ENCODE data around the gene CKS1B. TPM values are rescaled to one million over a fixed set of nuclear protein-coding genes. Genes with fewer than 3 reads are reported as not detected.

CKS1B gene
- 33.5 TPM for total RNA-seq

DNA sequence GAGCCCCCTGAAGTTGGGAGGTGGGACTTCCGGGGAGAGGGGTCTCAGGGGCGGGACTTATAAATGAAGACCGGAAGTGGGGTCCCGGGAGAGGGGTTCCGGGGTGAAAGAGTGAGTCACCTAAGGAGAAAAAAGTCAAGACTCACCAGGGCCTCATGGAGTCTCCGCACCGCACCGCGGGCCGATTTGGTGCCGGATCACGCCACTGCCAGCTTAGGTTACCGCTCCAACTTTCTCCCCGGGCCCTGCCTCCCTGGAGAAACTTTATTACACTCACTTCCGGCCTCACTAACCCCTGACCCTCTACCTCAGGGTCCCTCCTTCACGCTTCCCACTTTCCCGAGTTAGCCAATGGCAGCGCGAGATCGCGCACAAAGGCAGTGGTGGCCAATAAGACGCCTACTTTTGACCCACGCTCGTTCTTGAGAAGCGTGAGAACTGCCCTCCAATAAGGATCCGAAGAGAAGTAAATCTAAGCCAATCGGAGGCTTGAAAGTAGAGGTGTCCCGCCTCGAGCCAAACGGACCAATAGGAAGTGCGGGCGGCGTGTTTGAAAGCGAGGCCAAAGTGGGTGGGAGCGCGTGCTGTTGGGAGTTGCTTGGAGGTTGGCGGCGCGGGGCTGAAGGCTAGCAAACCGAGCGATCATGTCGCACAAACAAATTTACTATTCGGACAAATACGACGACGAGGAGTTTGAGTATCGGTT, at the start of gene CKS1B:
CKS1B (plus strand) TSS at position 580 of the 706 bp plus-strand sequence; CDS start at position 645, 65 bp downstream.

DNA sequence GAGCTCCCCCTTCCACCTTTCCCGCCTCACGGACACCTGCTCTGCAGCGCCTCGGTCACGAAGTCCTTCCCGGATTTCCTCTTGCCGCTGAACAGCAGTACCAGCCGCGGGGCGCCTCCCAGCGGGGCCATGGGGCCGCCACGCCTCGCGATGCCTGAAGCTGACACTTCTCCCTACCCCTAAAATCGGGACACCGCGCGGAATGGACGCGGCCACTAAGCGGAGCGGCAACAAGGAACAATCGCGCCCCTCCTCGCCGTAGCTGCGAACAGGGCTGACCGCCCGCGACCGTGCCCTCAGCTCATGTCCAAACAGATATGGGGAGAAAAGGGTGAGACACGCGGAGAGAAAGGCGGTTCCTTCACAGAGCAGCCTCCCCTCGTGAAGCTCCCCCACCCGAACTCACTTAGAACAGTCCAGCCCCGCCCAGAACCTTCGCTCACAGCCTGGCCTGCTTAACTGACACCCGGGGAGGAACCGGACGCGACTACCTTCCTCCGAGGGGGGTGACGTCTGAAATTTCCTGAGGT, 37.9 kb upstream of the CKS1B start, which contains the start of gene PMVK:
PMVK (minus strand) TSS at position 165 of the 530 bp plus-strand sequence; CDS start at position 131, 34 bp downstream.

DNA sequence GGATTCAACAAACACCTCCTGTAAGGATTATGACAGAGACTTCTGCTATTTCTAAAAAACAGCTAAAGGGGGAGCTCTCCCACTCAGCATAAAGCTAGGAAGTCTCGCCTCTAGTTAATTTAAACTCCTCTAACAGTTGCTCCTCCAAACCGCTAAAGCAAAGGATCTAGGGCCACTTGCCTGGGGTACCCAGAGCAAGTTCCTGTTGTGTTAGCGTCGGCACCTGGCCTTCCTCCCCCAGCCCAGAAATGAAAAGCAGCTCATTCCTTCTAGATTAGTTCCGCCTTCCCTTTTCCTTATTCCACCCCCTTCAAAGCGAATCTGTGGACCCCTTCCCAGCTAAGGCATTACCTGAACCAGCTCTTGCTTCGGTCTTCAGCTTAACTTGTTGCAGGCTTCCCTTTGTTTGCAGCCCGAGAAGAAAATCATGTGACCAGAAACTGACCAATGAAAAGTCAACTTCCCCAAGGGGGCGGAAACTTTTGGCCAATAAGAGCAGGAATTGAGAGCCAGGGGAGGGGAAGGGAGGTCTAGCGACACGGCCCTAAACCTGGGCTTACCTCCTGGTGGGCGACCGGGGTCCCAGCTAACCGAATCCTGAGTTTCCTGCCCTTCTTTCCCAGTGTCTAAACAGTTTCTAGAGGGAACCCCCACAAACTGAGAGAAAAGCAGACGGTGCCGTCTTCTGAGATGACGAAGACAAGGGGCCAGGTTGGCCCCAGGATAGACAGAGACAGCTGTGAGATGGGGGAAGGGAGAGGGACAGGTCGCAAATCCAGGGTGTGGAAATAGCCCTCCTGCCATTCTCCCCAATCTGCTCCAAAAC, 18.6 kb upstream of the CKS1B start, which contains the start of gene PBXIP1:
PBXIP1 (minus strand) TSS at position 382 of the 826 bp plus-strand sequence. CDS start 2,378 bp downstream, outside the sequence.

DNA sequence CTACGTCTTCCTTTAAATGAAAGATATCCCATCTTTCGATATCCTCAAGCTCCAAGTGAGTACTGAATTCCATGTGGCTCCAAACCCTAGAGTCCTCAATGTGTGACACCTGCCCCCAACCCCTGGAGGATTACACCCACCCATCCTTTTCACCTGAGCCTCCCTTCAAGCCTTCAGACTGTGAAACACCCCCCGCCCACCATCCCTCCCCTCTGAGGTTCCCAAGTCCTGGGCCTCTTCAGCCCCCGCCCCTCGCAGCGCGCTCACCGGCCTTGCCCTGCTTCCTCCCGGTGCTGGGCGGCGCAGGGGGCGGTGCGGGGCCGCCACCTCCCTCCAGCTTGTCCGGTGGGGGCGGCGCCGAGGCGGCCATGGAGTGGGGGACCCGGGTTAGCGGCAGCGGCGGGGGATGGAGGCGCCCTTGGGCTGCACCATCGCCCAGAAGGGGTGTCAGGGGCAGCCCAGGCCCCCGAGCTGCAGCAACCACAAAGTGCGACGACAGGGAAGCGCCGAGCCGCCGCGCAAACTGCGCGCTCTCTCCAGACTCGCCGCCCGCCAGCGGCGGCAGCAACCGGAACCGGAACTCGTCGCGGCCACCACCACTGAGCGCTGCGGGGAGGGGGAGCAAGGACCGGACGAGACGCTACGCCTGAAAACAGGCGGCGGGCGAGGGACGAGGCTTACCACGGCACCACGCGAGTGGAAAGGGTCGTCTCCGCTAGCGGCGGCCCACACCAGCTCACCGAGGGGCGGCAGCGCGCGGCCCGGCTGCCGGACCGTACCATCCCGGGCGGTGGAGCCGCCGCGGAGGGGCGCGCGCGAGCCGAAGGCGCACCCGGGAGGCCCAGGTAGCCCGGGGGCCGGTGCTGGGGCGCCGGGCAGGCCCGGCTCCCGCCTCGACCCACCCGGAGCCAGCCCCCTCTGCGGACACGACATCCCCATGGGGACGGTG, 13.0 kb upstream of the CKS1B start, which contains the start of gene PYGO2:
PYGO2 (minus strand) TSS at position 576 of the 949 bp plus-strand sequence; CDS start at position 370, 206 bp downstream.

DNA sequence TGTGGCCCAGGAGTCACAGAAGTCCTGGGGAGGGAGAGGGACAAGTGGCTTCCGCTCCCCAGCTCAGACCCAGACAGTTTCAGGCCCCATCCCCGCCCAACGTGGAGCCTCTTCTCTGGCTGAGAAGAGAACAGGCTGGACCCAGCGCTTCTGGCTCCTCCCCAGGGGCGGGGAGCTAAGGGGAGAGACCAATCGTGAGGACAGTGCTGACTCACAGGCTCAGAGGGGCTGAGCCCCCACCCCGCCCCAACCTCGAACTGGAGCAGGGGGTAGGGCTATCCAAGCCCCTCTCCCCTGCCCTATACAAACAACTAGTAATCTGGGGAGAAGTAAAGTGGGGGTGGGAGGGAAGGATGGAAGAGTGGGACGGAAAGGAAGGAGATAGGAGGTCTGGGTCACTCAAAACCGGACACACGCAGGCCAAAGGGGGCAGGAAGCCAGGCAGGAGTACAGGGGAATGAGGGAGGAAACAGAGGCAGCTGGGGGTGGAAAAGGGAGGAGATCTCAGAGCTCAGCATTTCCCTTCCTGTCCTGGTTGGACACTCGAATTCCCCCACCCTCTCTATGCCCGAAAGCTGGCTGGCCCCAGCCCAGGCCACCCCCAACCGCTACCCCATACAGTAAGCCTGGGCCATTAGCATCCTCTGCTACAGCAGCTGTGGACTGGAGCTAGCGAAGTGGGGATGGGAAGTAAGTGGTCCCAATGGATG, 3.7 kb upstream of the CKS1B start, which contains the start of gene SHC1:
SHC1 (minus strand) TSS at position 117 of the 710 bp plus-strand sequence. CDS start 221 bp downstream, outside the sequence.

DNA sequence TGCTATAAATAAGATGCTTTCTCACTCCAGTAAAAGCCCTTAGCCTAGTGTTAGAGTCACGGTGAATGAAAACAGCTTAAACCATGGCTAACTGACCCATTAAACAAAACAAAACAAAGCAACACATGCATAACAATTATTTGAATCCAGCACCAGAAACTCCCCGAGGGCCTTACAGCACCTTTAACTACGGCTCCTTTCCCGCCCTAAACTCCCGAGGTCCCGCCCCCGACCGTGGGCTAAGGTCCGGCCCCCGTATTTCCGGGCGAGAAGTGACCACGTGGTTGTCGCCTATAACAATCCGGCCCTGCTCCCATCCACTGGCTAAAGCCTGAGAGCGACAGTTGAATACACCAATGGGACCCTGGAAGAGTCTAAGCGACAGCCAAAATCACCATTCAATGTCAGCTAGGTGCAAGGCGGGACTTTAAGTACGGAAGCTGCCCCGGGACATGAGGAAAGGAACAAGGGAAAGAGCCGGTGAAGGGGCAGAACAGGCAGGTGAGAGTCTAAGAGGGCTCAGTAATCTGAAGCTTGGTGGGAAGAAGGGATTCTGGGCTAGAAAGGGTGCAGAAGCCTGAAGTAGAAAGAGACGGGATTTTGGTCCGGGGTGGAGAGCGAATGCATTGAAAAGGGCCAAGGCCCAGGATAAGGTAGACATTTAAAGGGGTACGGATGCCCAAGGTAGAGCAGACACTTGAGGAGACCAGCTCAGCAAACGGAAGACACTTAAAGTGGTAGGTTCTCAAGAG, 8.6 kb downstream of the CKS1B start, which contains the start of gene FLAD1:
FLAD1 (plus strand) TSS at position 448 of the 752 bp plus-strand sequence. CDS start 351 bp downstream, outside the sequence.

DNA sequence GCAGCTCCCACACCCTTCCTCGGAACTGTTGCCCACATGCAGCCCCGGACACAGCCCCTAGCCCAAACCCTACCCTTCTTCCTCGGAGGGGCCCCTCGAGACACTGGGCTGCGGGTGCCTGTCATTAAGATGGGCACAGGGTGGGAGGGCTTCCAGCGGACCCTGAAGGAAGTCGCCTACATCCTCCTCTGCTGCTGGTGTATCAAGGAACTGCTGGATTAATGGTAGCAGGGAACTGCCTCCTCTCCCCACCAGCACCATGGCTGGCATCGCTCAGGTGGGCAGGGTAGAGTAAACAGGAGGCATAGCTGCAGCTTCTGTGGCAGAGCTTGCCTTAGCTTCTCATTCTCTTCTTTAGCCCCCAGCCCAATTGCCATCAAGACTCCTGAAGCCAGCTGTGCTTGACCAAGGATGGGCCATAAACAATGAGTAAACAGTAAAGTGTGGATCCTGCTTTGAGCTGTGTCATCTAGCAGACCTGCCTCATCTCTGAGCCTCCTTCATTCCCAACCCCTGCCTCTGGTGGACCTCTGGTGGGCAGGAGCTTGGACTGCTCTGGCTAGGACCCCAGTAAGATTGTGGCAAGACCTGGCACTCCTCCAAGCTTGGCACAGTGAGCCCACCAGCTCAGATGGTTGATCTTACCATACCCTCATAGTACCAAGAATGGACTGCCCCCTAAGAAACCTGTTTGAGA, 19.2 kb downstream of the CKS1B start, which contains the start of gene LENEP:
LENEP (plus strand) TSS at position 15 of the 697 bp plus-strand sequence; CDS start at position 37, 22 bp downstream.

DNA sequence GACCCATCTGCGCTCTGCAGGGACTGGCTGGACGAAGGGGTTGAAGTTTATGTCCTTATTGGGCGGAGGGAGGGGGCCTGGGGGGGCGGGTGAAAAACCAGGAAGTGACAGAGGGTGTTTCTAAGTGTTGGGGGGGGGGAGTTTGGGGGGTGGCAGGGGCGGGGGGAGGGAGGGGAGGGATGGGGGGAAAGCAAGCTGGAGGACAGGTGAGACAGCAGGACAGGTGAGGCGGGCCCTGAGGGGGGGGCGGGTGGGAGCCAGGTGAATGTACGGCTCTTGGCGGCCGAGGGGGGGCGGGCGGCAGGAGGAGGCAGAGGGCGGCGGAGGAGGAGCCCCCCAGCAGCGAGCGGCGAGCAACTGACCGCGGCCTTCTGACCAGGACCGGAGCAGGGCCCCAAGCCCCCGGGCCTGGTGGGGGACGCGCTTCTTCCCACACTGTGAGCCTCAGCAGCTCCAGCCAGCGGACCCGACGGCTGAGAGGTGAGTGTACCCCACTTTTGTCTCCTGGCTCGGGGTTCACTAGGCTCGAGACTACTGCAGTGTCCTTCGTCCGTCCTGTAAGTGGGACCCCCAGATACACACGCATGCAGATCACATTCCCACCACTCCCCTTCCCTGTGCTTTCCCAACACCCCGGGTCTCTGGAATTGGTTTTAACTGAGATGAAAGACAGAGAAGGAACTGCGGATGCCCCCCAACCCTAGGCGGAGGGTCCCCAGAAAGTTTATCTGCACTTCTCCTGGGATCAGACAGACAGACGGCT, 28.2 kb downstream of the CKS1B start, which contains the start of gene ZBTB7B:
ZBTB7B (plus strand) TSS at position 339 of the 763 bp plus-strand sequence. CDS start 11,859 bp downstream, outside the sequence.

Small RNAs within 50 kb of the gene (small RNA-seq; reads per million reads assigned to genes)
- gene MIR4258 (ENCODE audit: low replicate concordance) (not detected), gene RF00017 (ENCODE audit: low replicate concordance) (not detected)

Other genes starting within 250 kb of the CKS1B start
- gene KCNN3, start 104.4 kb upstream of the CKS1B start, total RNA-seq = 5.3 TPM
- 15.4 TPM for gene PMVK, start 38.0 kb upstream of the CKS1B start, total RNA-seq
- gene PBXIP1, start 18.6 kb upstream of the CKS1B start, total RNA-seq = 122 TPM
- gene PYGO2, start 12.9 kb upstream of the CKS1B start, total RNA-seq = 22.4 TPM
- gene SHC1, start 3.9 kb upstream of the CKS1B start, total RNA-seq = 56.2 TPM
- 18.3 TPM for gene FLAD1, start 8.7 kb downstream of the CKS1B start, total RNA-seq
- gene LENEP, start 18.9 kb downstream of the CKS1B start, total RNA-seq = not detected
- gene ZBTB7B, start 28.1 kb downstream of the CKS1B start, total RNA-seq = 18.6 TPM
- 0.53 TPM for gene DCST2, start 59.1 kb downstream of the CKS1B start, total RNA-seq
- gene DCST1, start 59.1 kb downstream of the CKS1B start, total RNA-seq = not detected
- 49.9 TPM for gene ADAM15, start 76.6 kb downstream of the CKS1B start, total RNA-seq
- gene EFNA4, start 89.1 kb downstream of the CKS1B start, total RNA-seq = 11.8 TPM
- 6.0 TPM for gene EFNA3, start 104.2 kb downstream of the CKS1B start, total RNA-seq
- gene EFNA1, start 153.2 kb downstream of the CKS1B start, total RNA-seq = 74.2 TPM
- gene SLC50A1, start 161.2 kb downstream of the CKS1B start, total RNA-seq = 33.7 TPM
- gene DPM3, start 165.8 kb downstream of the CKS1B start, total RNA-seq = 33.9 TPM
- gene KRTCAP2, start 198.6 kb downstream of the CKS1B start, total RNA-seq = 80.7 TPM
- 2.3 TPM for gene TRIM46, start 199.2 kb downstream of the CKS1B start, total RNA-seq
- 27.5 TPM for gene THBS3, start 233.2 kb downstream of the CKS1B start, total RNA-seq
- gene MTX1, start 234.0 kb downstream of the CKS1B start, total RNA-seq = 41.6 TPM

Data from metanephros (tissue), 2 donors.